Heart left ventricle (tissue), 16 donors: ENCODE data around the gene SFMBT2. TPM values are rescaled to one million over a fixed set of nuclear protein-coding genes. Genes with fewer than 3 reads are reported as not detected.

Experiments
- ATAC-seq, 4 donors: fragments of 200-7000 bp; cut with Tn5 transposase; one replicate each; pipeline ENCODE4 v1.9.1; 2020 to 2022; ENCODE audit warnings: moderate library complexity in 4 of 4, mild to moderate bottlenecking in 3 of 4, moderate number of reproducible peaks in 1 of 4
- DNase-seq, 5 donors: peaks; one replicate each; pipeline ENCODE4 v3.0.0-alpha.2; 2020
- H3K27ac ChIP-seq, 12 donors: fragments of 200-600 bp; sonication (generic) in 4 of 12; one replicate each; pipeline versions ENCODE4 v1.5.0 to v1.8.0; 2016 to 2022; ENCODE audit warnings: mild to moderate bottlenecking in 2 of 12
- H3K27me3 ChIP-seq, 9 donors: fragments of 200-600 bp; sonication (generic) in 2 of 9; one replicate each; pipeline versions ENCODE4 v1.5.1 to v1.8.0; 2016 to 2022; ENCODE audit warnings: mild to moderate bottlenecking in 3 of 9
- H3K36me3 ChIP-seq, 9 donors: fragments of 200-600 bp; sonication (generic) in 2 of 9; one replicate each; pipeline versions ENCODE4 v1.5.0 to v1.8.0; 2018 to 2022; ENCODE audit warnings: mild to moderate bottlenecking in 2 of 9
- H3K4me1 ChIP-seq, 12 donors: fragments of 200-600 bp; sonication (generic) in 4 of 12; one replicate each; pipeline versions ENCODE4 v1.5.0 to v1.8.0; 2016 to 2022; ENCODE audit warnings: mild to moderate bottlenecking in 3 of 12
- H3K4me3 ChIP-seq, 12 donors: fragments of 200-600 bp; sonication (generic) in 4 of 12; one replicate each; pipeline versions ENCODE4 v1.5.0 to v1.8.0; 2017 to 2022; ENCODE audit warnings: mild to moderate bottlenecking in 9 of 12, moderate library complexity in 4 of 12
- H3K9me3 ChIP-seq, 12 donors: fragments of 200-600 bp; sonication (generic) in 4 of 12; one replicate each; pipeline versions ENCODE4 v1.5.0 to v1.8.0; 2016 to 2022; ENCODE audit warnings: mild to moderate bottlenecking in 1 of 12
- POLR2A ChIP-seq, 2 donors: fragments of 450-650 bp; IDR thresholded peaks; one replicate each; pipeline ENCODE4 v1.6.1; 2017; ENCODE audit warnings: antibody characterized with exemption in 2 of 2, mild to moderate bottlenecking in 2 of 2, moderate library complexity in 2 of 2
- WGBS, 4 donors: extraction: QIAGEN DNeasy Blood & Tissue Kit in 2 of 4; methylation state at CpG; one replicate each; pipeline versions ENCODE4 v1.1.5 to v1.1.7; 2013 to 2018; 5-methylcytosine and 5-hydroxymethylcytosine counted together
- intact Hi-C, 10 donors: fragments of 100-400 bp; cut with DNase I; formaldehyde crosslinking; loops; one replicate each; pipeline versions ENCODE4 v1.11.1 to v1.14.2; 2022
- polyA plus RNA-seq, 2 donors: library from polyadenylated mRNA; stranded (reverse); fragments of 200-250 nt; gene quantifications; one replicate each; pipeline ENCODE4 v1.2.3, GENCODE V29; 2013
- total RNA-seq, 9 donors: library from RNA; depleted of rRNA in 2 of 9; stranded (reverse); fragments of >200 nt in 2 of 9; fragmentation: NEBNext Ultra II Directional in 3 of 9; extraction: Animal tissue kit (Norgen Biotek cat#: 25700) in 3 of 9; gene quantifications; one replicate each; pipeline versions ENCODE4 v1.1.0 to v1.2.4, GENCODE V29; 2016 to 2023
- TF ChIP-seq, protein P1 (sequence below), 12 donors: fragments of 200-600 bp; sonication (generic) in 4 of 12; IDR thresholded peaks; one replicate each; pipeline versions ENCODE4 v1.5.0 to v1.8.0; 2018 to 2022; ENCODE audit warnings: antibody characterized with exemption in 12 of 12, mild to moderate bottlenecking in 5 of 12
- donor health status: ischemic (EF 13 %, LVEDD 7.1; RV severe dilation, severe dysfunction).
- donor health status: healthy with polysubstance abuse.
- donor health status: DM: no; HTN: yes; CAD: no.
- donor health status: DM: no; HTN: no; CAD: no.
- donor health status: ischemic (EF 25% LVEDD 6.9; RV normal size, moderate dysfunction).
- donor health status: ischemic (EF 25% LVEDD 5.7; RV mildly dilated, moderate dysfunction).
- donor health status: healthy.
- donor health status: DM: yes; HTN: yes; CAD: no.
- donor health status: ischemic (EF 35%, LVEDD 5.7; RV mildly dilated, moderate dysfunction).
- donor health status: nonischemic (EF 11% LVEDD 7.7; RV severe dilation, severe dysfunction).
- donor health status: DM: yes; HTN: yes; CAD: no.
- donor health status: PGD.
- donor health status: ischemic (EF 29% LVEDD 5.4; RV normal size, mild dysfunction).
- donor health status: nonischemic (EF 23%, LVEDD 6.1; RV moderate dilation, normal function).

SFMBT2 gene
- total and polyA plus RNA-seq, 11 donors: 2.6 to 25.8 (median 9.6) TPM

DNA sequence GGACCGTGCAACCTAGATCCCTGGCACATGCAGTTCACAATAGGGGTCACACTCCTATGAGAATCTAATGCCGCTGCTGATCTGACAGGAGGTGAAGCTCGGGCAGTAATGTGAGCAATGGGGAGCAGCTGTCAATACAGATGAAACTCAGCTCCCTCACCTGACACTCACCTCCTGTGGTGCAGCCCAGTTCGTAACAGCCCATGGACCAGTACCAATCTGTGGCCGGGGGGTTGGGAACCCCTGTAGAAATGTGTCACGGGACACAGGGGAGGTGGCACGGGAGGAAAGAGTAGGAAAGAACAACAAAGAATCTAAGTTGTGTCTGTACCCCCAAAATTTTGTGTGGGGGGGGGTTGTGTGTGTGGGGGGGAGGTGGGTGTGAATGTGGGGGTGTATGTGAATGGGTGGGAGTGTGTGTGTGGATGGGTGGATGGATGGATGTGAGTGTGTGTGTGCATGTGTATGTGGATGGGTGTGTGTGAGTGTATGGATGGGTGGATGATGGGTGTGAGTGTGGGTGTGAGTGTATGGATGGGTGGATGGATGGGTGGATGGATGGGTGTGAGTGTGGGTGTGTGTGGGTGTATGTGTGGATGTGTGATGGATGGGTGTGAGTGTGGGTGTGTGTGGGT is 33.1 kb downstream of the SFMBT2 start:
- no peaks in the 10 kb centered on the region for H3K27me3 ChIP-seq
- 87 to 98% (median 95%) methylated on average over 7 of the region's 7 CpGs for WGBS, 4 donors
- H3K36me3 ChIP-seq: peaks cover 0 to 52% (median 35%) of the 10 kb centered on the region in 9 donors
- no peak for DNase-seq
- TF ChIP-seq POLR2A (IDR thresholded peaks at IDR 0.05): no peak
- TF ChIP-seq, protein P1, sequence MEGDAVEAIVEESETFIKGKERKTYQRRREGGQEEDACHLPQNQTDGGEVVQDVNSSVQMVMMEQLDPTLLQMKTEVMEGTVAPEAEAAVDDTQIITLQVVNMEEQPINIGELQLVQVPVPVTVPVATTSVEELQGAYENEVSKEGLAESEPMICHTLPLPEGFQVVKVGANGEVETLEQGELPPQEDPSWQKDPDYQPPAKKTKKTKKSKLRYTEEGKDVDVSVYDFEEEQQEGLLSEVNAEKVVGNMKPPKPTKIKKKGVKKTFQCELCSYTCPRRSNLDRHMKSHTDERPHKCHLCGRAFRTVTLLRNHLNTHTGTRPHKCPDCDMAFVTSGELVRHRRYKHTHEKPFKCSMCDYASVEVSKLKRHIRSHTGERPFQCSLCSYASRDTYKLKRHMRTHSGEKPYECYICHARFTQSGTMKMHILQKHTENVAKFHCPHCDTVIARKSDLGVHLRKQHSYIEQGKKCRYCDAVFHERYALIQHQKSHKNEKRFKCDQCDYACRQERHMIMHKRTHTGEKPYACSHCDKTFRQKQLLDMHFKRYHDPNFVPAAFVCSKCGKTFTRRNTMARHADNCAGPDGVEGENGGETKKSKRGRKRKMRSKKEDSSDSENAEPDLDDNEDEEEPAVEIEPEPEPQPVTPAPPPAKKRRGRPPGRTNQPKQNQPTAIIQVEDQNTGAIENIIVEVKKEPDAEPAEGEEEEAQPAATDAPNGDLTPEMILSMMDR (IDR thresholded peaks at IDR 0.05): no peak
- no peak overlapping the region for H3K27ac ChIP-seq
- H3K9me3 ChIP-seq: no peaks in the 10 kb centered on the region
- H3K4me3 ChIP-seq: no peak overlapping the region
- ATAC-seq: no peak
- peaks cover 0 to 7% (median 0%) of the 10 kb centered on the region in 12 donors for H3K4me1 ChIP-seq
- intact Hi-C loops: no loop called here

DNA sequence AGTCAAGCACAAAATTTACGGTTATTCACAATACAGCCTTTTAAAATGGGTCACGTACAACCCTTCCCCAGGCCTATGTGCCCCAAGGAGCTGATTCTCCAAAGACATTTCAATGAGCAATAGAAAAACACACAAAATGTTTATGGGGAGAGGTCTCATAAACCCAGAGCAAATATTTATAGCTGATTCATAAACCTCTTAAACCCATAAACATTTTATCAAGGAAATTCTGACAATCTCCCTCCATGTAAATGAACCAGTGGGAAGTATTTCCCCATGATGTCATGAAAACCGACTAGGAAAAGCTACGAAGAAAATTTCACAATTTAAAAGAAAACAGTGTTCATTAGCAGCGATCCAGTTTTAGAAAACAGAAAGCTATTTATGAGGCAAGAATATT is 36.0 kb downstream of the SFMBT2 start:
- DNase-seq (no peak), ATAC-seq (no peak)
- WGBS, 4 donors: 90 to 91% (median 90%) methylated on average over 5 of the region's 5 CpGs
- no peak for TF ChIP-seq POLR2A (IDR thresholded peaks at IDR 0.05)
- TF ChIP-seq, protein P1 (IDR thresholded peaks at IDR 0.05): no peak
- no peak overlapping the region for H3K27ac ChIP-seq
- no peaks in the 10 kb centered on the region for H3K27me3 ChIP-seq
- intact Hi-C loops: no loop called here
- H3K4me1 ChIP-seq: peaks cover 0 to 7% (median 0%) of the 10 kb centered on the region in 12 donors
- H3K9me3 ChIP-seq: no peaks in the 10 kb centered on the region
- peaks cover 0 to 54% (median 31%) of the 10 kb centered on the region in 9 donors for H3K36me3 ChIP-seq
- no peak overlapping the region for H3K4me3 ChIP-seq

DNA sequence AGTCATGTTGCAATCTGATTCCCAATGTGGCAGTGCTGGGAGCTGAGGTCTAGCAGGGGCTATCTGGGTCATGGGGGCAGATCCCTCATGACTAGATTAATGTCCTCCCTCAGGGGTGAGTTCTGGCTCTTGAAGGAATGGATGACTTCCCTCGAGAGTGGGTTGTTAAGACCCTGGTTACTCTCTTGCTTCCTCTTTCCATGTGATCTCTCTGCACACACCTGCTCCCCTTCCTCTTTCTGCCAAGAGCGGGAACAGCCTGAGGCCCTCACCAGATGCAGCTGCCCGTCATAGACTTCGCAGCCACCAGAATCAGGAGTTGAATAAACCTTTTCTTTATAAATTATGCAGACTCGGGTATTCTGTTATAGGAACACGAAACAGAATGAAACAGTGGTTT is 37.8 kb downstream of the SFMBT2 start:
- H3K36me3 ChIP-seq: peaks cover 0 to 61% (median 38%) of the 10 kb centered on the region in 9 donors
- intact Hi-C loops: no loop called here
- no peak overlapping the region for H3K27ac ChIP-seq
- TF ChIP-seq, protein P1 (IDR thresholded peaks at IDR 0.05): no peak
- TF ChIP-seq POLR2A (IDR thresholded peaks at IDR 0.05): no peak
- ATAC-seq (no peak), DNase-seq (no peak)
- no peaks in the 10 kb centered on the region for H3K27me3 ChIP-seq
- no peaks in the 10 kb centered on the region for H3K9me3 ChIP-seq
- no peak overlapping the region for H3K4me3 ChIP-seq
- H3K4me1 ChIP-seq: peaks cover 0 to 7% (median 0%) of the 10 kb centered on the region in 12 donors
- WGBS, 4 donors: 86 to 96% (median 93%) methylated on average over 6 of the region's 6 CpGs

DNA sequence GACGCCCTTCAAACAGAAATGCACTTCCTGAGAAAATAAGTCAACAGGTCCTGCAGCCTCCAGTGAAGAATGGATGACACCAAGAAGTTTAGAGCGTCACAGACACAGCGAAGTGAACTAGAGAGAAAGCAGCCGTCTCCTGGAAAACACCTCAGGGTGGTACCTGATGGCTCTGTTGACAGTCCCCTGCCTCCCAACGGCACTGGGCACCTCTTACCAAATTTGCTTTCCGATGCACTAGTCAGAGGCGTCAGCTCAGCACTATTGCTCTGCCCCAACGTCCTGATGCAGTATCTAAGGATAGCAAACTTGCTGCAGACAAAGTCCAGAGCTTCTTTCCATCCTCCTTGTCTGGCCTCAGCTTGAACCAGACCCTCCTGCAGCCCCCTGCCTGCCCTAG is 38.3 kb downstream of the SFMBT2 start:
- TF ChIP-seq, protein P1 (IDR thresholded peaks at IDR 0.05): no peak
- no peak for TF ChIP-seq POLR2A (IDR thresholded peaks at IDR 0.05)
- Histone ChIP-seq H3K27ac (no peak overlapping the region), H3K9me3 (no peaks in the 10 kb centered on the region), H3K4me3 (no peak overlapping the region), H3K27me3 (no peaks in the 10 kb centered on the region), H3K36me3 (peaks cover 0 to 65% (median 43%) of the 10 kb centered on the region in 9 donors), H3K4me1 (peaks cover 0 to 7% (median 0%) of the 10 kb centered on the region in 12 donors)
- WGBS, 4 donors: 66 to 76% (median 73%) methylated on average over 8 of the region's 8 CpGs
- intact Hi-C loops: no loop called here
- no peak for DNase-seq
- peak in 1 of 4 donors; percentile 34 for ATAC-seq
